OCI-LY3 (cell line): ENCODE results near the gene SPECC1L.

Source experiments
- H2AFZ ChIP-seq: fragments of 200-600, 300-600 bp; shearing (Covaris generic); 2 replicates; pipeline ENCODE4 v1.6.0; 2014; ENCODE audit warnings: antibody characterized with exemption, low read depth, low read length
- H3K27ac ChIP-seq: fragments of 200-600, 300-600 bp; sonication (generic); 2 replicates; pipeline ENCODE4 v1.5.1; 2014; ENCODE audit warnings: mild to moderate bottlenecking, low read length, moderate library complexity, mixed read lengths
- H3K27me3 ChIP-seq: fragments of 200-600, 300-600 bp; sonication (generic); 2 replicates; pipeline ENCODE4 v1.6.1; 2014; ENCODE audit warnings: low read depth, low read length, mixed read lengths
- H3K36me3 ChIP-seq: fragments of 200-600, 300-600 bp; sonication (generic); replicated peaks from 2 replicates; pipeline ENCODE3; 2014; ENCODE audit warnings: low read depth, low read length, mixed read lengths
- H3K4me1 ChIP-seq: fragments of 300-600, 200-600 bp; sonication (generic); 2 replicates; pipeline ENCODE4 v1.6.1; 2014; ENCODE audit warnings: low read length, mixed read lengths
- H3K4me2 ChIP-seq: fragments of 200-600, 300-600 bp; sonication (generic); 2 replicates; pipeline ENCODE4 v1.6.1; 2014; ENCODE audit warnings: low read length, mixed read lengths
- H3K4me3 ChIP-seq: fragments of 300-600, 200-600 bp; sonication (generic); 2 replicates; pipeline ENCODE4 v1.5.1; 2014; ENCODE audit warnings: antibody characterized with exemption, mild to moderate bottlenecking, low read length, moderate library complexity
- H3K79me2 ChIP-seq: fragments of 300-600, 200-600 bp; shearing (Covaris generic); 2 replicates; pipeline ENCODE4 v1.6.1; 2014; ENCODE audit warnings: mild to moderate bottlenecking, low read length, mixed read lengths
- H3K9ac ChIP-seq: fragments of 300-600, 200-600 bp; shearing (Covaris generic); 2 replicates; pipeline ENCODE4 v1.6.0; 2014; ENCODE audit warnings: mild to moderate bottlenecking, low read length, moderate library complexity
- H3K9me3 ChIP-seq: fragments of 200-600, 300-600 bp; shearing (Covaris generic); 2 replicates; pipeline ENCODE4 v1.6.1; 2014; ENCODE audit warnings: low read length, mixed read lengths; ENCODE audit not compliant: insufficient read depth
- H4K20me1 ChIP-seq: fragments of 200-600, 300-600 bp; sonication (generic); 2 replicates; pipeline ENCODE4 v1.6.1; 2016; ENCODE audit warnings: low read length, mixed read lengths; ENCODE audit not compliant: insufficient read depth
- EZH2phosphoT487 ChIP-seq: fragments of 200-600 bp; shearing (Covaris generic); IDR thresholded peaks from 2 replicates; pipeline ENCODE4 v1.6.1; 2018; ENCODE audit warnings: antibody characterized with exemption, mixed run types, low read depth
- TF ChIP-seq, protein P1 (sequence below): fragments of 200-600, 300-600 bp; sonication (generic); IDR thresholded peaks from 2 replicates; pipeline ENCODE4 v1.5.1; 2014; ENCODE audit warnings: antibody characterized with exemption, low read length, low read depth

Gene SPECC1L

GRCh38 chr22:24389680-24390079 lies 119.0 kb downstream of the SPECC1L start:
- Histone ChIP-seq H3K36me3 (peaks cover 8% of the 10 kb centered on the region), H2AFZ (no peak overlapping the region), H3K4me1 (no peaks in the 10 kb centered on the region), H3K9me3 (no peaks in the 10 kb centered on the region), H3K4me3 (no peak overlapping the region), H3K27me3 (no peaks in the 10 kb centered on the region), H3K4me2 (no peak overlapping the region), H3K79me2 (no peaks in the 10 kb centered on the region), H4K20me1 (0 out of 2 replicates have a peak, but pooled peaks cover 3% of the 10 kb centered on the region), H3K27ac (no peak overlapping the region), H3K9ac (no peak overlapping the region)
- TF ChIP-seq, protein P1, sequence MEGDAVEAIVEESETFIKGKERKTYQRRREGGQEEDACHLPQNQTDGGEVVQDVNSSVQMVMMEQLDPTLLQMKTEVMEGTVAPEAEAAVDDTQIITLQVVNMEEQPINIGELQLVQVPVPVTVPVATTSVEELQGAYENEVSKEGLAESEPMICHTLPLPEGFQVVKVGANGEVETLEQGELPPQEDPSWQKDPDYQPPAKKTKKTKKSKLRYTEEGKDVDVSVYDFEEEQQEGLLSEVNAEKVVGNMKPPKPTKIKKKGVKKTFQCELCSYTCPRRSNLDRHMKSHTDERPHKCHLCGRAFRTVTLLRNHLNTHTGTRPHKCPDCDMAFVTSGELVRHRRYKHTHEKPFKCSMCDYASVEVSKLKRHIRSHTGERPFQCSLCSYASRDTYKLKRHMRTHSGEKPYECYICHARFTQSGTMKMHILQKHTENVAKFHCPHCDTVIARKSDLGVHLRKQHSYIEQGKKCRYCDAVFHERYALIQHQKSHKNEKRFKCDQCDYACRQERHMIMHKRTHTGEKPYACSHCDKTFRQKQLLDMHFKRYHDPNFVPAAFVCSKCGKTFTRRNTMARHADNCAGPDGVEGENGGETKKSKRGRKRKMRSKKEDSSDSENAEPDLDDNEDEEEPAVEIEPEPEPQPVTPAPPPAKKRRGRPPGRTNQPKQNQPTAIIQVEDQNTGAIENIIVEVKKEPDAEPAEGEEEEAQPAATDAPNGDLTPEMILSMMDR, result no peak
- TF ChIP-seq EZH2phosphoT487, result no peak

GRCh38 chr22:24390156-24390555 lies 119.5 kb downstream of the SPECC1L start:
- Histone ChIP-seq H3K27ac (no peak overlapping the region), H3K79me2 (no peaks in the 10 kb centered on the region), H3K4me1 (no peaks in the 10 kb centered on the region), H3K27me3 (no peaks in the 10 kb centered on the region), H3K4me2 (no peak overlapping the region), H2AFZ (no peak overlapping the region), H3K9me3 (no peaks in the 10 kb centered on the region), H3K4me3 (no peak overlapping the region), H3K36me3 (peaks cover 10% of the 10 kb centered on the region), H4K20me1 (0 out of 2 replicates have a peak, but pooled peaks cover 3% of the 10 kb centered on the region), H3K9ac (no peak overlapping the region)
- TF ChIP-seq EZH2phosphoT487, result no peak
- TF ChIP-seq, protein P1, result no peak

DNA sequence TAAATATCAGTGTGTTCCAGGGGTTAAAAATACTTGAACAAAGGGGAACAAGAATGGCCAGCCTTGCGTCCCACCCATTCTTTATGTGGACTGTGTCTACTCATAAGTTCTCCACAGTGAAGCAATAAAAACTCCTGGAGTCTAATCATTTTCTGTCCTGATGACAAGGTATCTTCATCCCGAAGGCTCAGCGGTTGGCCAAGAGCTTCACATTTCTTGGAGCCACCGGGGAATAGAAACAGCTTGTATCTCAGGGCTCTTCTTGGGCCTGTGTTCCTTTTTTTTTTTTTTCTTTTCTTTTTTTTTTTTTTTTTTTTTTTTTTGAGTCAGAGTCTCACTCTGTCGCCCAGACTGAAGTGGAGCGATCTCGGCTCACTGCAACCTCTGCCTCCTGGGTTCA lies 119.9 kb downstream of the SPECC1L start:
- H3K27me3 ChIP-seq, result no peaks in the 10 kb centered on the region
- no peaks in the 10 kb centered on the region for H3K9me3 ChIP-seq
- H3K4me2 ChIP-seq, result no peak overlapping the region
- H3K4me3 ChIP-seq, result no peak overlapping the region
- 0 out of 2 replicates have a peak, but pooled peaks cover 3% of the 10 kb centered on the region for H4K20me1 ChIP-seq
- no peak overlapping the region for H2AFZ ChIP-seq
- no peak overlapping the region for H3K27ac ChIP-seq
- peaks cover 9% of the 10 kb centered on the region for H3K36me3 ChIP-seq
- H3K9ac ChIP-seq, result no peak overlapping the region
- H3K4me1 ChIP-seq, result no peaks in the 10 kb centered on the region
- no peaks in the 10 kb centered on the region for H3K79me2 ChIP-seq
- TF ChIP-seq EZH2phosphoT487, result no peak
- TF ChIP-seq, protein P1, result no peak

GRCh38 chr22:24391836-24392217 lies 121.2 kb downstream of the SPECC1L start:
- no peak overlapping the region for H3K4me2 ChIP-seq
- H3K27ac ChIP-seq, result no peak overlapping the region
- H3K4me3 ChIP-seq, result no peak overlapping the region
- 0 out of 2 replicates have a peak, but pooled peaks cover 3% of the 10 kb centered on the region for H4K20me1 ChIP-seq
- no peaks in the 10 kb centered on the region for H3K79me2 ChIP-seq
- peaks cover 10% of the 10 kb centered on the region for H3K36me3 ChIP-seq
- H3K4me1 ChIP-seq, result no peaks in the 10 kb centered on the region
- no peaks in the 10 kb centered on the region for H3K9me3 ChIP-seq
- H3K27me3 ChIP-seq, result no peaks in the 10 kb centered on the region
- no peak overlapping the region for H2AFZ ChIP-seq
- H3K9ac ChIP-seq, result no peak overlapping the region
- TF ChIP-seq EZH2phosphoT487, result no peak
